Activated effector memory CD4-positive, alpha-beta T cell treated with anti-CD3 and anti-CD28 coated beads, Interleukin-2, amount 50 U/mL, for 16 hours (primary cell): ENCODE results near the gene MAN1C1.

Experiments used
- DNase-seq: peaks from one replicate; pipeline ENCODE4 v3.0.0-alpha.2; 2020

MAN1C1 gene

DNA sequence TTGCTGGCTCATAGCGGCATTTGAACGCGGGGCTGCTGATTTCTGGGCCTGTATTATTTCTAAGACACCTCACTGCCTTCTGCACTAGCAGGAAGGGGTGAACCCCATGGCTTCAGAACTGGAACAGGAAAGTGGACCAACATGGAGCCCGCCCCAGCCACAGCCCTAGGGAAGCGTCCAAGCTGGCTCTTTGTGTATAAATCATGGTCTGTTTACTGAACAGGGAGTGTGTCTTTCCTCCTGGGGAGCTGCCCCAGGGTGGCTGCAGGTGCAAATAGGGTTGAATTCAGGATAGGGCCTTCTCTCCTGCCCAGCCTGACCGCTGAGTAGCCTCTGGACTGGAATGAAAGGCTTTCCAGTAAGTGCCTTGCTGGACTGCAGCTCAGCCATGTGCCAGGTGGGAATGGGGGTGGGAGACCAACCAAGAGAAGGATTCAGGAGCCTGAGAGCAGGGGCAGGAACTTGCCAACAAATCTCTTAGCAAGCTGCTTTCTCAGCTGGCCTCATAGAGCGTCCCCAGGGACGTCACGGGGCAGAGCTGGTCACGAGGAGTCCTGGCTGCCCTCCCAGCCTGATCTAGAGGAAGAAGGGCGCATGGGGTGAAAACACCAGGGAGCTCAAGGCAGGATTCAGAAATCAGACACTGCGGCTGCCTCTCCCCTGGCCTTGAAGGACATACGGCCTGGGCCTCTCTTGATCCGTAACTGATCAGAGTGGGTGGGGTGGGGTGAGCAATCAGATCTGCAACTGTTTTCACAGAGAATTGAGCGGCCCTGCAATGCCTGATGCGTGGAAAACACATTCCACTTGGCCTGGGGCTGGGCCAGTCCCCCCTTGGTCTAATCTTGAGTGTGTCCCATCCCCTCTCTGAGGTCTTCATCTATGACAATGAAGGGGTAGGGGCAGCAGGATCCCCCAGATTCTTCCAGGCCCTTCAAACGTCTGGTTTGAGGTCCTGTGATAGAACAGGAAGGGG, 126.9 kb downstream of the MAN1C1 start:
- DNase-seq, result no peak

GRCh38 chr1:25744140-25744581, 127.6 kb downstream of the MAN1C1 start:
- no peak for DNase-seq

- no peak for DNase-seq
Observed at GRCh38 chr1:25744636-25745425, 128.2 kb downstream of the MAN1C1 start.

GRCh38 chr1:25746299-25747045, 129.9 kb downstream of the MAN1C1 start:
- DNase-seq, result no peak

- no peak for DNase-seq
Observed at GRCh38 chr1:25747046-25747719, 130.6 kb downstream of the MAN1C1 start.

DNA sequence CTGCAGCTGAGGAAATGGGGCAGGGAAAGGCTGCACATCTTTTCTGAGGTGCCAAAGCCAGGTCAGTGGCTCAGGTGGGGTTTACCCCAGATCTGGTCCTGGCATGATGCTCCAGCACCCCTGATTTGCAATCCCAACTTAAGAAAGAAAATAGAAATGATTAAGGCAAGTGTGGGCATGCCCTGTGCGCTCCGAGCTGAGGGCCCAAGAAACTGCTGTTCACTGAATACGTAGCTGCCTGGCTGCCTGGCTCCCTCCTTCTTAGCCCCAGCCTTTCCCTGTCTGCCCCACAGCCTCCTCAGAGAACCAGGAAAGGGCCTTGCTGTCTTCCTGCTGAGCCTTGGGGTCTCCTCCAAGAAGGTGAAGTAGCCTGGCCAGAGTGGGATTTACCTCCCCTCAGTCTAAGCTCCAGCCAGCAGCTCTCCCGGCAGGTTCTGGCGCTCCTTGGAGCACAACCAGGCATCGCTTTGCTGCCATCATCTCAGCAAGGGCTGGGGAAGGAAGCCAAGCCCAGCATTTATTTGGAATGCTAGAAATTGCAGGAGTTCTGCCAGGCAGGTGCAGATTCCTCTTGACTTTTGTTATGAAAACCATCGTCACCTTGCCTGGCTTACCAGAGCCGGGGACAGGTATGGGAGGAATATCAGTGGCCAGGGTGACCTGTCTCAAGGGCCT, 132.1 kb downstream of the MAN1C1 start:
- no peak for DNase-seq

GRCh38 chr1:25750923-25751605, 134.5 kb downstream of the MAN1C1 start:
- DNase-seq, result no peak

- no peak for DNase-seq
Observed at GRCh38 chr1:25754470-25755181, 138.0 kb downstream of the MAN1C1 start.

- no peak for DNase-seq
Observed at GRCh38 chr1:25755475-25756125, 139.0 kb downstream of the MAN1C1 start.

DNA sequence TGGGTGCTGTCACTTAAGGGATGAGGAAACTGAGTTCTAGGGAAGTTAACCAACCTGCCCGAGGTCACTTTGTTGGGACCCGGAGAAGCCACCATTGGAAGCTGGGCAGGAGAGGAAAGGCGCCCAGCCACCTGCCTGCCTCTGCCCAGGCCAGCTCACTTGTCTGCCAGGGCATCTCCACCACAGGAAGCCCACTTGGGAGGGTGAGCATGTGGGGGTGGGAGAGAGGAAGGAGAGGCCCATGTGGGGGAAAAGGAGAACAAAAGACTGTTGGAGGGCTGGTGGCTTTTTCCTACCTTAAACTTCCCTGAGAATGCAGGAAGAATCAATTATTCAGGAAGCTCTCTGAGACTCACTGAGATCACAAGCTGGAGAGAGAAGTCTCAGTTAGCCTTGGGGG, 139.6 kb downstream of the MAN1C1 start:
- DNase-seq, result no peak

DNA sequence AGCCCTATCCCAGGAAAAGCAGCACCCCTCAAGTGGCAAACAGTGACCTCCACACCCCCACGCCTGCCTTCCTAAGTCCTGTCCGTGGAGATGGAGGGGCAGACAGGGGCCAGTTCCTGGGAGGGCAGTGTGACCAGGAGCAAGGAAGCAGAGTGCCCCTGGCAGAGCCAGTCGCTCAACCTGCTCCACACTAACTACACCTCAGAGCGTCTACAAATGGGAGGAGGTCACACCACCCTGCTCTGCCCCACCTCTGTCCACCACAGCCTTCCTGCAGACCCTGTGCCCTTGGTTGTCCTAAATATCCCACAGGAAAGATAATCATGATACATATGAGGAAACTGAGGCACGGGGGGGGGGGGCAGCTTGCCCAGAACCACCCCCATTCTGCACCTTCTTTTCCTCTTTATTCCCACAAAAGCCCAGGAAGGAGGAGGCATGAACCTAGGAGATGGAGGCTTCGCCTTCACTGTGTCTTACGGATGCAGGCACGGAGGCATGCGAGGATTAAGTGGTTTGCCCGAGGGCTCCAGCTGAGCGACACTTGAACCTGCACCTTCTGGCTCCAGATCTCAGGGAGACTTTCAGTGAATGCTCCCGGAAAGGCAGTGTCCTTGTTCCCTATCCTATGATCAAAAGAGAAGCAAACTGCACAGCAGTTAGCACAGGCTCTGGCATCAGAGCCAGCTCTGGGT, 140.7 kb downstream of the MAN1C1 start:
- no peak for DNase-seq

- DNase-seq, result no peak
Observed at GRCh38 chr1:25757846-25758185, 141.2 kb downstream of the MAN1C1 start.

GRCh38 chr1:25758466-25759070, 142.0 kb downstream of the MAN1C1 start:
- DNase-seq, result no peak

DNA sequence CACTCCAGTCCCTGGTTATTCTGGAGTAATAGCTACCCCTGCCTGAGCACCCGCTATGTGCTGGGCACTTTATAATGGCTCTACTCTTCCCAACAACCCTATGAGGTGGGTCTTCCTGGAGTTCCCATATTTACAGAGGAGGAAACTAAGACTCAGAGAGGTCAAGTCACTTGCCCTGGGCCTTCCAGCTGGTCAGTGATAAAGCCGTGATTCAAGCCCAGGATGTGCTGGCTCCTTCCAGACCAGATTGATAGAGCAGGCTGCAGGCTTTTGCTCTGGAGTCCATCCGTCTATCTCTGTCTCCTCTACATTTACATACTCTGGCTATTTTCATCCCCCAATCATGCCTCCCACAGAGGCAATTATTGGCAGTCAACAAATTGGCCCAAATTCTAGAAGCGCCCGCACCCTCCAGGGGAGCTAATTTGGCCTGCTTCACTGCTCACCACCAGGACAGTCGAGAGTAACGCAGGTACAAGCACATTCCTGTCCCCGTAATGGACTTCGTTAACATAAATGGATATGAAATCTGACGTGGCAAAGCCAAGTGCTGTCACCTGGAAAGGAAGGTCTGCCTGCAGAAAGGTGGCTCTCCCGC, 143.6 kb downstream of the MAN1C1 start:
- no peak for DNase-seq

- no peak for DNase-seq
Observed at GRCh38 chr1:25760871-25761270, 144.3 kb downstream of the MAN1C1 start.

- DNase-seq, result no peak
Observed at GRCh38 chr1:25763493-25763892, 146.9 kb downstream of the MAN1C1 start.

DNA sequence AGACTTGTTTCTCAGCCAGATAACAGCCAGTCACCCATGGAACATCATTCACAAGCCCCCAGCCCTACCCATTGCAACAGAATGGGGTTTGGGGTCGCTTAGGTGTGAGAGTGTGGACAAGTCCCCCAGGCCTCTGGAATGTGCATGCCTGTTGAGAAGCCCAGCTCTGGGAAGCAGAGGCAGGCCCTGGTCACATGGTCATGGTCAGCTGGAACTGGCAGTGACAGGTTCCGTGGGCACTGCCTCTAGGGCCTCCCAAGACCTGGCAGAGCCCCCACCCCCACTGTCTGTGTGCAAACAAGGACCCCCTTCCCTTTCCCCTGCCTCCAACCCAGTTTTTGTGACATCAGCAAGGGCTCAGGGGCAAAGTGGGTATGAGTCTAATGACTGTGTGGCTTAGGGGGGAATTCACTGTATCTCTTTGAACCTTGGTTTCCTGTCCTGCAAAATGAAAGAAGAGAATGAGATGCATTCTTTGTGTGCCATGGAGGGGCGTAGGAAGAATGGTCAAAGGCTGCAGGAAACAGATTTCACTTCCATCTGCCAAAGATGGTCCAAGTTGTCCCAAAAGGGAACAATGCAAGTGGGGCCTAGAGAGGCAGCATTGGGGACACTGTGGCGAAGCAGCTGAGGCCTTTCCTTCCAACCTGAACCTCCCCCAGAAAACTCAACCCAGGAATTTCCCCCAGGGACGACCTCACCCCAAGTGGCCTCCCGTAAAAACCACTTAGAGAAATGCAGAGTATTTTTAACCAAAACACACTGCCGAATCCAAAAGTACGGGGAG, 148.7 kb downstream of the MAN1C1 start:
- DNase-seq, result no peak
